ENCODE data around the gene IQGAP2. TPM values are rescaled to one million over a fixed set of nuclear protein-coding genes. Genes with fewer than 3 reads are reported as not detected.

IQGAP2 gene
- total and polyA plus RNA-seq, 5 donors from 2014 or later = 53.9 to 214 (median 61.4) TPM

GRCh38 chr5:76715736-76716455 lies 312.8 kb downstream of the IQGAP2 start, which contains the start of gene F2R:
Gene F2R (plus strand): TSS chr5:76716126. CDS start chr5:76716308, 182 bp downstream.
- DNase-seq (peak; percentile 7 to 52 (median 36)), ATAC-seq (ENCODE audit: low read depth in 2 of 2) (peak; percentile 72 to 74)
- Histone ChIP-seq H3K27ac (ENCODE audit: insufficient read depth, low read length, poor library complexity, severe bottlenecking) (no peak within 1 kb of the TSS), H3K4me3 (ENCODE audit: low read depth, low read length) (peak within 1 kb of the TSS; percentile 72), H3K9me3 (ENCODE audit: control insufficient read depth in 2 of 2, low read length in 2 of 2) (no peaks in the 10 kb centered on the region), H3K4me1 (ENCODE audit: control insufficient read depth, insufficient read depth, low read length, poor library complexity, severe bottlenecking) (peaks cover 25% of the 10 kb centered on the region), H3K27me3 (ENCODE audit: control insufficient read depth, insufficient read depth, low read length) (peaks cover 13% of the 10 kb centered on the region), H3K36me3 (ENCODE audit: control insufficient read depth, insufficient read depth, low read length) (no peaks in the 10 kb centered on the region)
- Mint-ChIP-seq H3K9me3 (peaks cover 0 to 3% (median 0%) of the 10 kb centered on the region in 7 donors), H3K4me1 (peaks cover 10 to 41% (median 25%) of the 10 kb centered on the region in 4 donors), H3K27ac (peak within 1 kb of the TSS in 2 of 3 donors; percentile 28 to 68), H3K36me3 (no peaks in the 10 kb centered on the region), H3K4me3 (peak within 1 kb of the TSS; percentile 48 to 94 (median 83)), H3K27me3 (peaks cover 58% of the 10 kb centered on the region)

DNA sequence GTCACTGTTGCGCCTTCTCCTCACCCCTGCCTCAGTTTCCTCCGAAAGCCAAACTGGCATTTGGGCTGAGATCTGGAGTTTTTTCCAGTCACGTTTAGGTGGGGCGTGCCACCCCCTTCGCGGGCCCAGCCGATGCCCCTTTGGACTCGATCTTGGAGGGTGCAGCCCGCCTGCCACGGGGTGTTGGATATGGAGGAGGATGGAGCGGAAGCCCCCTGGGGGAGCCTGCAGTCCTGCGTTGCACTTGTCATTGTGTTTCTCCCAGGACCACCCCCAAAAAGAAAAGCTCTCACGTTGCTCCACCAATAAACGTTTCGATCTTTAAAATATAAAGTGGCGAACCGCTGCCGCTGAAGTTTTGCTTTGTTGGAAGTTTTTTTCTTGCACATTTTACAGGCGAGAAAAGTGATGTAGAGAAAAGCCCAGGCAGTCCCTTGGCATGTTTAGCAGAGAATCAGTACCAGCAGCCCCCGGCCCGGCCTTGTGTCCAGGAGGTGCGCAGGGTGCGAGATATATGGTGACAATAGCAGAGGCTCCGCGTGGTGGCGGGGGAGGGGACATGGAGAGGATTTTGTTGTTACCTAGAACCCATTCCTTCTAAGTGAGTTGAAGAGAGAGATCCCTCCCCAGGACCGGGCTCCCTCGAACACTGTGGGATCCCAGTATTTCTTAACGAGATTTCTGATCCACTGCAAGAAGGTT lies 313.5 kb downstream of the IQGAP2 start:
- peaks cover 13% of the 10 kb centered on the region for H3K27me3 ChIP-seq (ENCODE audit: control insufficient read depth, insufficient read depth, low read length)
- no peak for DNase-seq
- H3K27ac Mint-ChIP-seq = no peak overlapping the region
- H3K4me3 Mint-ChIP-seq = peak overlapping the region; percentile 48 to 94 (median 83)
- H3K4me3 ChIP-seq (ENCODE audit: low read depth, low read length) = peak overlapping the region; percentile 70
- ATAC-seq (ENCODE audit: low read depth in 2 of 2) = no peak
- peaks cover 10 to 34% (median 22%) of the 10 kb centered on the region in 4 donors for H3K4me1 Mint-ChIP-seq
- no peaks in the 10 kb centered on the region for H3K36me3 Mint-ChIP-seq
- H3K4me1 ChIP-seq (ENCODE audit: control insufficient read depth, insufficient read depth, low read length, poor library complexity, severe bottlenecking) = peaks cover 25% of the 10 kb centered on the region
- H3K9me3 Mint-ChIP-seq = peaks cover 0 to 3% (median 0%) of the 10 kb centered on the region in 7 donors
- H3K27me3 Mint-ChIP-seq = peaks cover 58% of the 10 kb centered on the region
- H3K27ac ChIP-seq (ENCODE audit: insufficient read depth, low read length, poor library complexity, severe bottlenecking) = no peak overlapping the region
- H3K9me3 ChIP-seq (ENCODE audit: control insufficient read depth in 2 of 2, low read length in 2 of 2) = no peaks in the 10 kb centered on the region
- no peaks in the 10 kb centered on the region for H3K36me3 ChIP-seq (ENCODE audit: control insufficient read depth, insufficient read depth, low read length)

- H3K4me1 ChIP-seq (ENCODE audit: control insufficient read depth, insufficient read depth, low read length, poor library complexity, severe bottlenecking) = peaks cover 25% of the 10 kb centered on the region
- ATAC-seq (ENCODE audit: low read depth in 2 of 2) (no peak), DNase-seq (no peak)
- Mint-ChIP-seq H3K27me3 (peaks cover 58% of the 10 kb centered on the region), H3K4me3 (peak overlapping the region; percentile 48 to 94 (median 83)), H3K9me3 (peaks cover 0 to 3% (median 0%) of the 10 kb centered on the region in 7 donors), H3K4me1 (peaks cover 10 to 34% (median 22%) of the 10 kb centered on the region in 4 donors), H3K27ac (peak overlapping the region in 1 of 3 donors; percentile 7), H3K36me3 (no peaks in the 10 kb centered on the region)
- no peak overlapping the region for H3K27ac ChIP-seq (ENCODE audit: insufficient read depth, low read length, poor library complexity, severe bottlenecking)
- no peaks in the 10 kb centered on the region for H3K9me3 ChIP-seq (ENCODE audit: control insufficient read depth in 2 of 2, low read length in 2 of 2)
- peaks cover 13% of the 10 kb centered on the region for H3K27me3 ChIP-seq (ENCODE audit: control insufficient read depth, insufficient read depth, low read length)
- H3K4me3 ChIP-seq (ENCODE audit: low read depth, low read length) = no peak overlapping the region
- no peaks in the 10 kb centered on the region for H3K36me3 ChIP-seq (ENCODE audit: control insufficient read depth, insufficient read depth, low read length)
Measured at GRCh38 chr5:76717222-76718083, 314.4 kb downstream of the IQGAP2 start.

DNA sequence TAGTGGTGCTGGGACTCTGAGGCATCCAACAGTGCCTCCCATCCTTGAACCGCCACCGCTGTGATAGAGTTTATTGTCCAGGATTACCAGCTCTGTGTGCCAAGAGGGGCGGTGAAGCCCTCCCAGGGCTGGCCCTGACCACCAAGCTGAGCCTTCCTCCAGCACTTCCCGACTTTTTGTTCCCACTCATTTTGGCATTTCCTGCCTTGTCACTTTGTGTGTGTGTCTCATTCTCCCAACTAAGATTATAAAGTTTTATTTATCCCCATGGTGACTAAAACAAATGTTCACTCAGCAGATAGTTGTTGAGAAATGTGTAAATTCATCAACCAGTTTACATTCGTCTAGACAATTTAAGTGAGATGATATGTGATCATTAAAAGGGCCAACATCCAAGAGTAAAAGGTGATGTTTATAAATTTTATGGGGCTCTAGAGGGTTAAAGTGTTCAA lies 315.3 kb downstream of the IQGAP2 start:
- Histone ChIP-seq H3K4me1 (ENCODE audit: control insufficient read depth, insufficient read depth, low read length, poor library complexity, severe bottlenecking) (peaks cover 25% of the 10 kb centered on the region), H3K36me3 (ENCODE audit: control insufficient read depth, insufficient read depth, low read length) (no peaks in the 10 kb centered on the region), H3K9me3 (ENCODE audit: control insufficient read depth in 2 of 2, low read length in 2 of 2) (no peaks in the 10 kb centered on the region), H3K4me3 (ENCODE audit: low read depth, low read length) (no peak overlapping the region), H3K27me3 (ENCODE audit: control insufficient read depth, insufficient read depth, low read length) (peaks cover 13% of the 10 kb centered on the region), H3K27ac (ENCODE audit: insufficient read depth, low read length, poor library complexity, severe bottlenecking) (no peak overlapping the region)
- H3K27me3 Mint-ChIP-seq = peaks cover 53% of the 10 kb centered on the region
- peaks cover 0 to 3% (median 0%) of the 10 kb centered on the region in 7 donors for H3K9me3 Mint-ChIP-seq
- H3K4me1 Mint-ChIP-seq = peaks cover 10 to 34% (median 21%) of the 10 kb centered on the region in 4 donors
- ATAC-seq (ENCODE audit: low read depth in 2 of 2) (no peak), DNase-seq (no peak)
- no peaks in the 10 kb centered on the region for H3K36me3 Mint-ChIP-seq
- no peak overlapping the region for H3K4me3 Mint-ChIP-seq
- H3K27ac Mint-ChIP-seq = no peak overlapping the region

- Mint-ChIP-seq H3K27me3 (peaks cover 48% of the 10 kb centered on the region), H3K36me3 (no peaks in the 10 kb centered on the region), H3K9me3 (peaks cover 0 to 3% (median 0%) of the 10 kb centered on the region in 7 donors), H3K4me1 (peaks cover 9 to 30% (median 19%) of the 10 kb centered on the region in 4 donors), H3K4me3 (no peak overlapping the region), H3K27ac (no peak overlapping the region)
- DNase-seq (no peak), ATAC-seq (ENCODE audit: low read depth in 2 of 2) (no peak)
- H3K4me1 ChIP-seq (ENCODE audit: control insufficient read depth, insufficient read depth, low read length, poor library complexity, severe bottlenecking) = peaks cover 25% of the 10 kb centered on the region
- no peaks in the 10 kb centered on the region for H3K9me3 ChIP-seq (ENCODE audit: control insufficient read depth in 2 of 2, low read length in 2 of 2)
- no peak overlapping the region for H3K27ac ChIP-seq (ENCODE audit: insufficient read depth, low read length, poor library complexity, severe bottlenecking)
- no peaks in the 10 kb centered on the region for H3K36me3 ChIP-seq (ENCODE audit: control insufficient read depth, insufficient read depth, low read length)
- no peak overlapping the region for H3K4me3 ChIP-seq (ENCODE audit: low read depth, low read length)
- peaks cover 13% of the 10 kb centered on the region for H3K27me3 ChIP-seq (ENCODE audit: control insufficient read depth, insufficient read depth, low read length)
Measured at GRCh38 chr5:76718880-76719279, 315.8 kb downstream of the IQGAP2 start.

- Mint-ChIP-seq H3K9me3 (peaks cover 0 to 3% (median 0%) of the 10 kb centered on the region in 7 donors), H3K4me1 (peaks cover 0 to 16% (median 7%) of the 10 kb centered on the region in 4 donors), H3K36me3 (no peaks in the 10 kb centered on the region), H3K27ac (no peak overlapping the region), H3K4me3 (peak overlapping the region in 1 of 4 donors; percentile 4), H3K27me3 (peaks cover 28% of the 10 kb centered on the region)
- H3K9me3 ChIP-seq (ENCODE audit: control insufficient read depth in 2 of 2, low read length in 2 of 2) = no peaks in the 10 kb centered on the region
- ATAC-seq (ENCODE audit: low read depth in 2 of 2) = no peak
- H3K27me3 ChIP-seq (ENCODE audit: control insufficient read depth, insufficient read depth, low read length) = peaks cover 11% of the 10 kb centered on the region
- H3K4me3 ChIP-seq (ENCODE audit: low read depth, low read length) = no peak overlapping the region
- H3K4me1 ChIP-seq (ENCODE audit: control insufficient read depth, insufficient read depth, low read length, poor library complexity, severe bottlenecking) = peaks cover 10% of the 10 kb centered on the region
- DNase-seq = no peak
- no peak overlapping the region for H3K27ac ChIP-seq (ENCODE audit: insufficient read depth, low read length, poor library complexity, severe bottlenecking)
- H3K36me3 ChIP-seq (ENCODE audit: control insufficient read depth, insufficient read depth, low read length) = no peaks in the 10 kb centered on the region
Measured at GRCh38 chr5:76720988-76721569, 318.0 kb downstream of the IQGAP2 start.

- H3K4me3 ChIP-seq (ENCODE audit: low read depth, low read length) = no peak overlapping the region
- H3K9me3 ChIP-seq (ENCODE audit: control insufficient read depth in 2 of 2, low read length in 2 of 2) = no peaks in the 10 kb centered on the region
- no peaks in the 10 kb centered on the region for H3K36me3 ChIP-seq (ENCODE audit: control insufficient read depth, insufficient read depth, low read length)
- Mint-ChIP-seq H3K4me1 (peaks cover 0 to 4% (median 0%) of the 10 kb centered on the region in 4 donors), H3K4me3 (no peak overlapping the region), H3K9me3 (peaks cover 0 to 3% (median 0%) of the 10 kb centered on the region in 7 donors), H3K36me3 (no peaks in the 10 kb centered on the region), H3K27ac (no peak overlapping the region), H3K27me3 (peaks cover 7% of the 10 kb centered on the region)
- ATAC-seq (ENCODE audit: low read depth in 2 of 2) (no peak), DNase-seq (no peak)
- H3K27me3 ChIP-seq (ENCODE audit: control insufficient read depth, insufficient read depth, low read length) = no peaks in the 10 kb centered on the region
- no peak overlapping the region for H3K27ac ChIP-seq (ENCODE audit: insufficient read depth, low read length, poor library complexity, severe bottlenecking)
- no peaks in the 10 kb centered on the region for H3K4me1 ChIP-seq (ENCODE audit: control insufficient read depth, insufficient read depth, low read length, poor library complexity, severe bottlenecking)
Measured at GRCh38 chr5:76723266-76723665, 320.2 kb downstream of the IQGAP2 start.
